Neural progenitor cell (in vitro differentiated cells): ENCODE results near the gene AKR1B1. TPM values are rescaled to one million over a fixed set of nuclear protein-coding genes. Genes with fewer than 3 reads are reported as not detected.

Experiments
- DNase-seq: peaks from one replicate; pipeline ENCODE4 v3.0.0-alpha.2; 2016; ENCODE audit warnings: low spot score
- H2AFZ ChIP-seq: fragments of 200-600 bp; sonication (generic); replicated peaks from 2 replicates; pipeline ENCODE4 v1.6.1; 2016; ENCODE audit warnings: antibody characterized with exemption
- H3F3A ChIP-seq: fragments of 200-600 bp; sonication (generic); 2 replicates; pipeline ENCODE4 v1.6.1; 2016; ENCODE audit warnings: antibody characterized with exemption, low read depth
- H3K27ac ChIP-seq: fragments of 200-600 bp; sonication (generic); 2 replicates; pipeline ENCODE4 v1.5.1; 2016; ENCODE audit warnings: mild to moderate bottlenecking
- H3K27me3 ChIP-seq: fragments of 200-600 bp; sonication (generic); 2 replicates; pipeline ENCODE4 v1.6.1; 2016; ENCODE audit warnings: mild to moderate bottlenecking, moderate library complexity
- H3K36me3 ChIP-seq: fragments of 200-600 bp; sonication (generic); 2 replicates; pipeline ENCODE4 v1.5.1; 2016
- H3K4me1 ChIP-seq: fragments of 200-600 bp; sonication (generic); 2 replicates; pipeline ENCODE4 v1.6.1; 2016; ENCODE audit warnings: mixed run types
- H3K4me2 ChIP-seq: fragments of 200-600 bp; sonication (generic); 2 replicates; pipeline ENCODE4 v1.6.1; 2016
- H3K4me3 ChIP-seq: fragments of 200-600 bp; sonication (generic); 2 replicates; pipeline ENCODE4 v1.5.1; 2016
- H3K79me2 ChIP-seq: fragments of 200-600 bp; sonication (generic); 2 replicates; pipeline ENCODE4 v1.6.1; 2016; ENCODE audit warnings: low read depth
- H3K9ac ChIP-seq: fragments of 200-600 bp; sonication (generic); 2 replicates; pipeline ENCODE4 v1.6.1; 2016
- H3K9me3 ChIP-seq: fragments of 200-600 bp; sonication (generic); 2 replicates; pipeline ENCODE4 v1.5.1; 2016; ENCODE audit warnings: low read depth
- H4K20me1 ChIP-seq: fragments of 200-600 bp; sonication (generic); 2 replicates; pipeline ENCODE4 v1.6.1; 2016; ENCODE audit warnings: low read depth
- H3K27ac Mint-ChIP-seq: 3 replicates; pipeline ENCODE4 v1.8.0; 2021; ENCODE audit warnings: mixed read lengths
- H3K27me3 Mint-ChIP-seq: 2 replicates; pipeline ENCODE4 v1.8.0; 2022; ENCODE audit warnings: low read depth, mild to moderate bottlenecking, inconsistent platforms, moderate library complexity, mixed read lengths; ENCODE audit not compliant: insufficient read depth
- H3K36me3 Mint-ChIP-seq: 3 replicates; pipeline ENCODE4 v1.8.0; 2021; ENCODE audit warnings: mixed read lengths
- H3K4me1 Mint-ChIP-seq: 3 replicates; pipeline ENCODE4 v1.8.0; 2021; ENCODE audit warnings: mixed read lengths
- H3K4me3 Mint-ChIP-seq: 3 replicates; pipeline ENCODE4 v1.8.0; 2021; ENCODE audit warnings: mild to moderate bottlenecking, moderate library complexity, mixed read lengths
- H3K9me3 Mint-ChIP-seq: 3 replicates; pipeline ENCODE4 v1.8.0; 2020; ENCODE audit warnings: mixed read lengths
- EZH2 ChIP-seq: fragments of 200-600 bp; sonication (generic); IDR thresholded peaks from 2 replicates; pipeline ENCODE4 v1.6.1; 2017; ENCODE audit warnings: antibody characterized with exemption, mild to moderate bottlenecking, moderate library complexity
- EZH2phosphoT487 ChIP-seq: fragments of 200-600 bp; sonication (generic); IDR thresholded peaks from 2 replicates; pipeline ENCODE4 v1.6.1; 2017; ENCODE audit warnings: antibody characterized with exemption
- total RNA-seq: library from RNA; depleted of rRNA; stranded (reverse); fragments of >200 nt; gene quantifications from 2 replicates; pipeline ENCODE4 v1.2.3, GENCODE V29; 2015; ENCODE audit warnings: low replicate concordance
- TF ChIP-seq, protein P1 (sequence below): fragments of 200-600 bp; sonication (generic); IDR thresholded peaks from 2 replicates; pipeline ENCODE4 v1.5.1; 2017; ENCODE audit warnings: antibody characterized with exemption, mild to moderate bottlenecking

AKR1B1 gene
- total RNA-seq, 1 donor from 2014 or later: 105 TPM

- no peak overlapping the region for H2AFZ ChIP-seq
- no peak for DNase-seq
- no peaks in the 10 kb centered on the region for H3K4me1 Mint-ChIP-seq
- H3K27ac ChIP-seq: no peak overlapping the region
- H3K36me3 Mint-ChIP-seq: peaks cover 51% of the 10 kb centered on the region
- no peak overlapping the region for H3K27ac Mint-ChIP-seq
- H3K9me3 ChIP-seq: no peaks in the 10 kb centered on the region
- no peaks in the 10 kb centered on the region for H3K27me3 Mint-ChIP-seq
- no peaks in the 10 kb centered on the region for H3K27me3 ChIP-seq
- H4K20me1 ChIP-seq: no peaks in the 10 kb centered on the region
- no peaks in the 10 kb centered on the region for H3K4me1 ChIP-seq
- TF ChIP-seq EZH2phosphoT487 (no peak), EZH2 (no peak)
- TF ChIP-seq, protein P1, sequence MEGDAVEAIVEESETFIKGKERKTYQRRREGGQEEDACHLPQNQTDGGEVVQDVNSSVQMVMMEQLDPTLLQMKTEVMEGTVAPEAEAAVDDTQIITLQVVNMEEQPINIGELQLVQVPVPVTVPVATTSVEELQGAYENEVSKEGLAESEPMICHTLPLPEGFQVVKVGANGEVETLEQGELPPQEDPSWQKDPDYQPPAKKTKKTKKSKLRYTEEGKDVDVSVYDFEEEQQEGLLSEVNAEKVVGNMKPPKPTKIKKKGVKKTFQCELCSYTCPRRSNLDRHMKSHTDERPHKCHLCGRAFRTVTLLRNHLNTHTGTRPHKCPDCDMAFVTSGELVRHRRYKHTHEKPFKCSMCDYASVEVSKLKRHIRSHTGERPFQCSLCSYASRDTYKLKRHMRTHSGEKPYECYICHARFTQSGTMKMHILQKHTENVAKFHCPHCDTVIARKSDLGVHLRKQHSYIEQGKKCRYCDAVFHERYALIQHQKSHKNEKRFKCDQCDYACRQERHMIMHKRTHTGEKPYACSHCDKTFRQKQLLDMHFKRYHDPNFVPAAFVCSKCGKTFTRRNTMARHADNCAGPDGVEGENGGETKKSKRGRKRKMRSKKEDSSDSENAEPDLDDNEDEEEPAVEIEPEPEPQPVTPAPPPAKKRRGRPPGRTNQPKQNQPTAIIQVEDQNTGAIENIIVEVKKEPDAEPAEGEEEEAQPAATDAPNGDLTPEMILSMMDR: no peak
- no peak overlapping the region for H3K4me3 Mint-ChIP-seq
- H3F3A ChIP-seq: no peaks in the 10 kb centered on the region
- H3K4me3 ChIP-seq: no peak overlapping the region
- H3K9ac ChIP-seq: no peak overlapping the region
- H3K4me2 ChIP-seq: no peak overlapping the region
- peaks cover 7% of the 10 kb centered on the region for H3K9me3 Mint-ChIP-seq
- H3K79me2 ChIP-seq: no peaks in the 10 kb centered on the region
- H3K36me3 ChIP-seq: no peaks in the 10 kb centered on the region
Measured at GRCh38 chr7:134441264-134441663, 17.6 kb downstream of the AKR1B1 start.

- no peaks in the 10 kb centered on the region for H3K9me3 ChIP-seq
- no peaks in the 10 kb centered on the region for H3K27me3 ChIP-seq
- H3K9ac ChIP-seq: no peak overlapping the region
- Mint-ChIP-seq H3K9me3 (peaks cover 7% of the 10 kb centered on the region), H3K4me3 (no peak overlapping the region), H3K36me3 (peaks cover 47% of the 10 kb centered on the region), H3K27me3 (no peaks in the 10 kb centered on the region), H3K27ac (no peak overlapping the region), H3K4me1 (no peaks in the 10 kb centered on the region)
- H3K4me1 ChIP-seq: no peaks in the 10 kb centered on the region
- no peaks in the 10 kb centered on the region for H3F3A ChIP-seq
- H2AFZ ChIP-seq: no peak overlapping the region
- H4K20me1 ChIP-seq: no peaks in the 10 kb centered on the region
- H3K4me2 ChIP-seq: no peak overlapping the region
- no peak for DNase-seq
- no peak for TF ChIP-seq EZH2
- no peak for TF ChIP-seq EZH2phosphoT487
- TF ChIP-seq, protein P1: no peak
- H3K4me3 ChIP-seq: no peak overlapping the region
- no peaks in the 10 kb centered on the region for H3K79me2 ChIP-seq
- no peak overlapping the region for H3K27ac ChIP-seq
- H3K36me3 ChIP-seq: no peaks in the 10 kb centered on the region
Measured at GRCh38 chr7:134440476-134440875, 18.4 kb downstream of the AKR1B1 start.

DNA sequence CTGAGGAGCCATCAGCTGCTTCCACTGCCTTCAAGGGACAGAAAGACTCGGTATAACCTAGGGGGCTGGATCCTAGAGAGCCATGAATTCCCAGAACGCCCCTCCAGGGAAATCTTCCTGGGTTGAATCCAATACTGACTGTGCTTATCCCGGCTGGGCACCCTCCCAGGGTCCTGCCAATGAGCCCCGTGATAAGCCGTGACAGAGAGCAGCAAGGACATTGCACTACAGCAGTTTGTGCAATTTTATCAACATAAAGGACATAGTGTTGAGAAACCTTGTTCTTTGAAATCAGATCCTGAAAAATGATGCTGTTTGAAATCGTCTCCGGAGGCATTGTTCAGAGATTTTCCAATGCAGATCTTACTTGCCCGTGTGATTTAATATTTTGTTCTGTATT, 18.8 kb downstream of the AKR1B1 start:
- DNase-seq: no peak

More for the DNA sequence above, 18.8 kb downstream of the AKR1B1 start:
- Histone ChIP-seq H3K9me3 (no peaks in the 10 kb centered on the region), H3K4me3 (no peak overlapping the region), H3K4me2 (no peak overlapping the region), H3F3A (no peaks in the 10 kb centered on the region), H3K36me3 (no peaks in the 10 kb centered on the region), H2AFZ (no peak overlapping the region), H3K79me2 (no peaks in the 10 kb centered on the region), H3K27me3 (no peaks in the 10 kb centered on the region), H4K20me1 (no peaks in the 10 kb centered on the region), H3K9ac (no peak overlapping the region), H3K27ac (no peak overlapping the region), H3K4me1 (no peaks in the 10 kb centered on the region)
- Mint-ChIP-seq H3K36me3 (peaks cover 46% of the 10 kb centered on the region), H3K9me3 (peaks cover 7% of the 10 kb centered on the region), H3K4me1 (no peaks in the 10 kb centered on the region), H3K4me3 (no peak overlapping the region), H3K27ac (no peak overlapping the region), H3K27me3 (no peaks in the 10 kb centered on the region)
- TF ChIP-seq, protein P1: no peak
- no peak for TF ChIP-seq EZH2phosphoT487
